HepG2 (cell line): ENCODE results near the gene AUTS2. TPM values are rescaled to one million over a fixed set of nuclear protein-coding genes. Genes with fewer than 3 reads are reported as not detected.

ENCODE experiments used
- ATAC-seq: fragments of 200-7000 bp; cut with Tn5 transposase; 3 replicates; pipeline ENCODE4 v1.9.1; 2020; ENCODE audit warnings: mild to moderate bottlenecking, moderate library complexity
- BruUV-seq: library from RNA; stranded (reverse); fragments of 400-500 nt; replicated peaks from 2 replicates; lab custom pipeline; 2021; lab: Mats Ljungman, UMichigan
- CTCF ChIA-PET: fragments of 300-600 bp; formaldehyde crosslinking; extraction: SDS; loops from one replicate; lab custom pipeline; 2021; ENCODE audit warnings: low total read pairs, inconsistent platforms, low intra/inter-chr PET ratio; lab: Yijun Ruan, JAX
- POLR2A ChIA-PET: fragments of 350-600 bp; sonication (Branson Sonifier 250); formaldehyde crosslinking; loops from one replicate; lab custom pipeline; 2020; ENCODE audit warnings: antibody characterized with exemption, inconsistent platforms; lab: Yijun Ruan, JAX
- DNase-seq: peaks from one replicate; pipeline ENCODE4 v3.0.0-alpha.2; 2015; ENCODE audit warnings: low spot score
- FAIRE-seq: peaks from 3 replicates; lab custom pipeline; 2011; peaks lifted over from hg19 to GRCh38; lab: Jason Lieb, UNC
- H2AFZ ChIP-seq: one replicate; pipeline ENCODE4 v1.6.1; 2011; ENCODE audit warnings: low read length, inconsistent platforms
- H3K27ac ChIP-seq: fragments of 300-600 bp; 3 replicates; pipeline ENCODE4 v1.8.0; 2011; ENCODE audit warnings: mixed run types, mild to moderate bottlenecking, mixed read lengths, low read length, inconsistent platforms; ENCODE audit not compliant: insufficient read depth; ENCODE audit errors: extremely low read length
- H3K27me3 ChIP-seq, 2 experiments: fragments of 200-600 bp in 1 of 2; 2 replicates in 1 of 2; 3 replicates in 1 of 2; pipeline versions ENCODE4 v1.6.0 to v1.8.0; 2011; ENCODE audit warnings: low read length in 2 of 2, mild to moderate bottlenecking in 2 of 2, moderate library complexity in 2 of 2, inconsistent platforms in 1 of 2; ENCODE audit not compliant: insufficient read depth in 2 of 2, control insufficient read depth in 1 of 2
- H3K36me3 ChIP-seq, 2 experiments: fragments of 200-600 bp in 1 of 2; replicated peaks in 1 of 2; 2 replicates in 1 of 2; 3 replicates in 1 of 2; pipeline versions ENCODE4 v1.5.1 to v1.8.0; 2011; ENCODE audit warnings: low read length in 2 of 2, inconsistent platforms in 1 of 2; ENCODE audit not compliant: insufficient read depth in 2 of 2, control insufficient read depth in 1 of 2
- H3K4me1 ChIP-seq: 2 replicates; pipeline ENCODE4 v1.5.1; 2012; ENCODE audit warnings: low read length, inconsistent platforms; ENCODE audit not compliant: insufficient read depth
- H3K4me2 ChIP-seq: 2 replicates; pipeline ENCODE4 v1.6.0; 2011; ENCODE audit warnings: low read depth, low read length, inconsistent platforms
- H3K4me3 ChIP-seq, 3 experiments: fragments of 200-600 bp in 1 of 3; sonication (generic), shearing (Covaris generic) in 1 of 3; replicated peaks in 1 of 3; 2 replicates each; pipeline ENCODE4 v1.5.1; 2011 to 2016; ENCODE audit warnings: low read length in 3 of 3, inconsistent platforms in 2 of 3, low read depth in 2 of 3, mild to moderate bottlenecking in 2 of 3, control low read depth in 1 of 3, mixed read lengths in 1 of 3; ENCODE audit not compliant: insufficient read depth in 1 of 3
- H3K79me2 ChIP-seq: one replicate; pipeline ENCODE4 v1.6.1; 2011; ENCODE audit warnings: low read length, inconsistent platforms; ENCODE audit not compliant: insufficient read depth
- H3K9ac ChIP-seq: 2 replicates; pipeline ENCODE4 v1.6.0; 2011; ENCODE audit warnings: mild to moderate bottlenecking, low read depth, low read length, inconsistent platforms; ENCODE audit not compliant: insufficient read depth
- H3K9me3 ChIP-seq: 2 replicates; pipeline ENCODE4 v1.5.1; 2012; ENCODE audit warnings: mild to moderate bottlenecking, low read length
- H4K20me1 ChIP-seq: 2 replicates; pipeline ENCODE4 v1.6.0; 2011; ENCODE audit warnings: inconsistent platforms, mild to moderate bottlenecking, low read length, moderate library complexity; ENCODE audit not compliant: insufficient read depth
- CBFB ChIP-seq: sonication (generic); formaldehyde crosslinking; IDR thresholded peaks from 2 replicates; pipeline ENCODE4 v1.4.0; 2020; ENCODE audit warnings: missing genetic modification reagents
- GATA4 ChIP-seq: sonication (generic); IDR thresholded peaks from 2 replicates; pipeline ENCODE4 v1.6.1; 2016; ENCODE audit warnings: antibody characterized with exemption, low read depth, borderline replicate concordance
- KDM3A ChIP-seq: IDR thresholded peaks from 2 replicates; pipeline ENCODE4 v1.6.1; 2018; ENCODE audit warnings: low read depth, missing compliant biosample characterization
- REL ChIP-seq: sonication (generic); formaldehyde crosslinking; conservative IDR thresholded peaks from 2 replicates; pipeline ENCODE4 v1.8.0; 2022; ENCODE audit warnings: mild to moderate bottlenecking, missing genetic modification reagents, moderate library complexity
- SIX4 ChIP-seq: sonication (generic); formaldehyde crosslinking; IDR thresholded peaks from 2 replicates; pipeline ENCODE4 v1.4.0; 2020; ENCODE audit warnings: missing genetic modification reagents
- SNAPC2 ChIP-seq: sonication (generic); formaldehyde crosslinking; IDR thresholded peaks from 2 replicates; pipeline ENCODE4 v1.8.1; 2022; ENCODE audit warnings: mild to moderate bottlenecking, missing genetic modification reagents
- ZHX2 ChIP-seq, 2 experiments: sonication (generic) in 1 of 2; formaldehyde crosslinking in 1 of 2; IDR thresholded peaks; 2 replicates each; pipeline versions ENCODE4 v1.6.1 to v1.9.0; 2014 to 2022; ENCODE audit warnings: antibody characterized with exemption in 1 of 2, borderline replicate concordance in 1 of 2, inconsistent platforms in 1 of 2, low read depth in 1 of 2, missing genetic modification reagents in 1 of 2
- ZNF530 ChIP-seq: sonication (generic); formaldehyde crosslinking; IDR thresholded peaks from 2 replicates; pipeline ENCODE4 v1.5.0; 2020; ENCODE audit warnings: low read depth, mild to moderate bottlenecking, missing genetic modification reagents
- WGBS: methylation state at CpG from one replicate; pipeline ENCODE4 v1.1.6; 2017; ENCODE audit warnings: low lambda C conversion rate; 5-methylcytosine and 5-hydroxymethylcytosine counted together
- in situ Hi-C: cut with HindIII; loops from 2 replicates; pipeline ENCODE4 v1.10.0; 2017; ENCODE audit warnings: low pct_unique_long_range_greater_than_20kb; ENCODE audit not compliant: extremely low pct_ligation_motif_present
- intact Hi-C: fragments of 100-400 bp; cut with micrococcal nuclease; formaldehyde crosslinking; loops from one replicate; pipeline ENCODE4 v1.10.0; 2022; ENCODE audit not compliant: unreplicated experiment
- polyA plus RNA-seq, 8 experiments: library from polyadenylated mRNA; depleted of rRNA in 3 of 8; stranded (reverse) in 7 of 8; unstranded in 1 of 8; fragments of >200 nt; fragmentation: Illumina TruSeq in 4 of 8; extraction: Trizol in 4 of 8; gene quantifications; 2 replicates each; pipeline versions ENCODE4 v1.2.1 to v1.2.3, GENCODE V29; 2011 to 2016; ENCODE audit warnings: low read depth in 4 of 8, missing spikeins in 1 of 8, mixed read lengths in 1 of 8; ENCODE audit not compliant: insufficient read depth in 1 of 8
- total RNA-seq, 5 experiments: library from RNA; depleted of rRNA; stranded (reverse); fragments of >200 nt; fragmentation: Illumina TruSeq; extraction: Trizol; gene quantifications; 2 replicates each; pipeline ENCODE4 v1.2.3, GENCODE V29; 2016; ENCODE audit warnings: low read depth in 1 of 5
- TF ChIP-seq, protein P1 (sequence below): sonication (generic); formaldehyde crosslinking; IDR thresholded peaks from 2 replicates; pipeline ENCODE4 v1.5.0; 2020; ENCODE audit warnings: mild to moderate bottlenecking, missing genetic modification reagents
- TF ChIP-seq, protein P2 (sequence below): sonication (generic); formaldehyde crosslinking; IDR thresholded peaks from 2 replicates; pipeline ENCODE4 v1.4.0; 2020; ENCODE audit warnings: mild to moderate bottlenecking, low read depth, missing genetic modification reagents

The AUTS2 gene
- total and polyA plus RNA-seq, 2 of the 13 experiments (the other 11 are each of a cell fraction or from before 2014, with no cell fraction given) = 0.38 TPM; not detected in 1

- no peak for TF ChIP-seq CBFB
- TF ChIP-seq ZNF530 (CRISPR knock-in tag) = no peak
- TF ChIP-seq, protein P1, sequence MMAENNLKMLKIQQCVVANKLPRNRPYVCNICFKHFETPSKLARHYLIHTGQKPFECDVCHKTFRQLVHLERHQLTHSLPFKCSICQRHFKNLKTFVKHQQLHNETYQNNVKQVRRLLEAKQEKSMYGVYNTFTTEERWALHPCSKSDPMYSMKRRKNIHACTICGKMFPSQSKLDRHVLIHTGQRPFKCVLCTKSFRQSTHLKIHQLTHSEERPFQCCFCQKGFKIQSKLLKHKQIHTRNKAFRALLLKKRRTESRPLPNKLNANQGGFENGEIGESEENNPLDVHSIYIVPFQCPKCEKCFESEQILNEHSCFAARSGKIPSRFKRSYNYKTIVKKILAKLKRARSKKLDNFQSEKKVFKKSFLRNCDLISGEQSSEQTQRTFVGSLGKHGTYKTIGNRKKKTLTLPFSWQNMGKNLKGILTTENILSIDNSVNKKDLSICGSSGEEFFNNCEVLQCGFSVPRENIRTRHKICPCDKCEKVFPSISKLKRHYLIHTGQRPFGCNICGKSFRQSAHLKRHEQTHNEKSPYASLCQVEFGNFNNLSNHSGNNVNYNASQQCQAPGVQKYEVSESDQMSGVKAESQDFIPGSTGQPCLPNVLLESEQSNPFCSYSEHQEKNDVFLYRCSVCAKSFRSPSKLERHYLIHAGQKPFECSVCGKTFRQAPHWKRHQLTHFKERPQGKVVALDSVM (CRISPR knock-in tag) = no peak
- TF ChIP-seq, protein P2, sequence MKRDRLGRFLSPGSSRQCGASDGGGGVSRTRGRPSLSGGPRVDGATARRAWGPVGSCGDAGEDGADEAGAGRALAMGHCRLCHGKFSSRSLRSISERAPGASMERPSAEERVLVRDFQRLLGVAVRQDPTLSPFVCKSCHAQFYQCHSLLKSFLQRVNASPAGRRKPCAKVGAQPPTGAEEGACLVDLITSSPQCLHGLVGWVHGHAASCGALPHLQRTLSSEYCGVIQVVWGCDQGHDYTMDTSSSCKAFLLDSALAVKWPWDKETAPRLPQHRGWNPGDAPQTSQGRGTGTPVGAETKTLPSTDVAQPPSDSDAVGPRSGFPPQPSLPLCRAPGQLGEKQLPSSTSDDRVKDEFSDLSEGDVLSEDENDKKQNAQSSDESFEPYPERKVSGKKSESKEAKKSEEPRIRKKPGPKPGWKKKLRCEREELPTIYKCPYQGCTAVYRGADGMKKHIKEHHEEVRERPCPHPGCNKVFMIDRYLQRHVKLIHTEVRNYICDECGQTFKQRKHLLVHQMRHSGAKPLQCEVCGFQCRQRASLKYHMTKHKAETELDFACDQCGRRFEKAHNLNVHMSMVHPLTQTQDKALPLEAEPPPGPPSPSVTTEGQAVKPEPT (CRISPR knock-in tag) = no peak
- TF ChIP-seq SNAPC2 (CRISPR knock-in tag) = no peak
Observed at GRCh38 chr7:69825113-69825972, 227.1 kb downstream of the AUTS2 start (continued).

GRCh38 chr7:69826283-69826682, 228.0 kb downstream of the AUTS2 start:
- H3K79me2 ChIP-seq = no peaks in the 10 kb centered on the region
- in situ Hi-C loops (no loop called here), intact Hi-C loops (no loop called here)
- no TSS peak for BruUV-seq
- H3K4me1 ChIP-seq = no peaks in the 10 kb centered on the region
- no peak overlapping the region for H3K27ac ChIP-seq
- H4K20me1 ChIP-seq = no peaks in the 10 kb centered on the region
- no peak overlapping the region for H3K9ac ChIP-seq
- 30% methylated on average over 3 of the region's 3 CpGs for WGBS
- no peak overlapping the region for H3K4me3 ChIP-seq
- FAIRE-seq (no peak), DNase-seq (no peak), ATAC-seq (no peak)
- H3K4me2 ChIP-seq = no peak overlapping the region
- no peaks in the 10 kb centered on the region for H3K9me3 ChIP-seq
- no peaks in the 10 kb centered on the region for H3K27me3 ChIP-seq
- H3K36me3 ChIP-seq = no peaks in the 10 kb centered on the region
- H2AFZ ChIP-seq = no peak overlapping the region
- ChIA-PET POLR2A (no interaction called here), CTCF (no interaction called here)
- TF ChIP-seq KDM3A (no peak), SIX4 (CRISPR knock-in tag) (no peak), REL (CRISPR knock-in tag) (no peak), GATA4 (no peak), ZHX2 (IDR thresholded peaks at IDR 0.05; ENCODE audit: low read depth) (no peak), ZHX2 (CRISPR knock-in tag; IDR thresholded peaks at IDR 0.05; ENCODE audit: borderline replicate concordance) (no peak)
